Diencephalon (tissue), 1 donor: ENCODE measurements around the gene CBX5. TPM values are rescaled to one million over a fixed set of nuclear protein-coding genes. Genes with fewer than 3 reads are reported as not detected.

ENCODE experiments used
- small RNA-seq: library from RNA; depleted of rRNA; stranded (forward); fragments of <200 nt; gene quantifications from one replicate; pipeline ENCODE3, GENCODE V24; 2014
- total RNA-seq: library from RNA; depleted of rRNA; stranded (reverse); fragments of >200 nt; gene quantifications from one replicate; pipeline ENCODE4 v1.2.3, GENCODE V29; 2014

Gene CBX5
- total RNA-seq: 201 TPM

GRCh38 chr12:54279632-54280467 lies at the start of gene CBX5:
CBX5 (minus strand) TSS chr12:54280122; CDS start chr12:54257650, 22,472 bp downstream.

GRCh38 chr12:54324617-54325441 lies 44.9 kb upstream of the CBX5 start, which contains the start of gene COPZ1:
COPZ1 (plus strand) TSS chr12:54325131; CDS start chr12:54325164, 33 bp downstream.

GRCh38 chr12:54300732-54301427 lies 21.0 kb upstream of the CBX5 start, which contains the start of gene NFE2:
NFE2 (minus strand) TSS chr12:54301015; CDS start chr12:54295248, 5,767 bp downstream.

GRCh38 chr12:54280468-54281260 lies 742 bp upstream of the CBX5 start, which contains the start of gene HNRNPA1:
HNRNPA1 (plus strand) TSS chr12:54280726; CDS start chr12:54280808, 82 bp downstream.

Small RNA genes within 50 kb of the gene (small RNA-seq; reads per million reads assigned to genes)
- gene RN7SL390P (not detected), gene RNU6-950P (not detected)

Other genes starting within 250 kb of the CBX5 start
- not detected for gene HOXC5, start 247.1 kb downstream of the CBX5 start, total RNA-seq
- gene HOXC4, start 226.3 kb downstream of the CBX5 start, total RNA-seq: not detected
- gene SMUG1, start 91.1 kb downstream of the CBX5 start, total RNA-seq: 32.8 TPM
- gene HNRNPA1, start 604 bp upstream of the CBX5 start, total RNA-seq: 651 TPM
- gene NFE2, start 20.9 kb upstream of the CBX5 start, total RNA-seq: 1.8 TPM
- gene COPZ1, start 45.0 kb upstream of the CBX5 start, total RNA-seq: 67.1 TPM
- 0.23 TPM for gene GPR84, start 84.4 kb upstream of the CBX5 start, total RNA-seq
- 3.7 TPM for gene ZNF385A, start 104.6 kb upstream of the CBX5 start, total RNA-seq
- 6.7 TPM for gene ITGA5, start 139.1 kb upstream of the CBX5 start, total RNA-seq
- gene GTSF1, start 193.5 kb upstream of the CBX5 start, total RNA-seq: not detected
- 10.4 TPM for gene NCKAP1L, start 217.6 kb upstream of the CBX5 start, total RNA-seq